Prostate gland (tissue), 1 donor: Measurements from ENCODE around the gene MPP4.

Experiments
- POLR2A ChIP-seq: fragments of 450-650 bp; IDR thresholded peaks from one replicate; pipeline ENCODE4 v1.6.1; 2016; ENCODE audit warnings: antibody characterized with exemption, mild to moderate bottlenecking
- POLR2AphosphoS5 ChIP-seq: sonication (generic); formaldehyde crosslinking; IDR thresholded peaks from one replicate; pipeline ENCODE4 v1.6.1; 2017; ENCODE audit warnings: antibody characterized with exemption

- no peak for TF ChIP-seq POLR2AphosphoS5
- TF ChIP-seq POLR2A: no peak
Observed at GRCh38 chr2:201709049-201709448, 10.6 kb upstream of the MPP4 start.
